GM23338 (cell line): Measurements from ENCODE around the gene CCDC127. TPM values are rescaled to one million over a fixed set of nuclear protein-coding genes. Genes with fewer than 3 reads are reported as not detected.
"Not testable (repeated sequence)": the region's sequence is repeated elsewhere in the genome, so short reads cannot be mapped to it uniquely, and the experiment has no call there.

ENCODE experiments used
- ATAC-seq: fragments of 200-7000 bp; cut with Tn5 transposase; 3 replicates; pipeline ENCODE4 v1.9.1; 2020
- DNase-seq: peaks from one replicate; pipeline ENCODE4 v3.0.0-alpha.2; 2015; ENCODE audit warnings: low spot score
- H2AFZ ChIP-seq: fragments of 200-600 bp; sonication (generic); 2 replicates; pipeline ENCODE4 v1.8.0; 2016; ENCODE audit warnings: antibody characterized with exemption, mild to moderate bottlenecking, moderate library complexity
- H3F3A ChIP-seq: fragments of 200-600 bp; sonication (generic); replicated peaks from 2 replicates; pipeline ENCODE4 v1.8.0; 2017; ENCODE audit warnings: antibody characterized with exemption, mixed run types, low read depth
- H3K27ac ChIP-seq: fragments of 200-600 bp; sonication (generic); 2 replicates; pipeline ENCODE4 v1.6.1; 2016; ENCODE audit warnings: low read depth
- H3K27me3 ChIP-seq: fragments of 200-600 bp; sonication (generic); 2 replicates; pipeline ENCODE4 v1.8.0; 2016; ENCODE audit warnings: mild to moderate bottlenecking, mixed run types, moderate library complexity; ENCODE audit not compliant: insufficient read depth
- H3K36me3 ChIP-seq: fragments of 200-600 bp; sonication (generic); 2 replicates; pipeline ENCODE4 v1.8.0; 2016; ENCODE audit warnings: mild to moderate bottlenecking; ENCODE audit not compliant: insufficient read depth
- H3K4me1 ChIP-seq: fragments of 200-600 bp; sonication (generic); 2 replicates; pipeline ENCODE4 v1.8.0; 2016; ENCODE audit warnings: mild to moderate bottlenecking, moderate library complexity; ENCODE audit not compliant: insufficient read depth
- H3K4me2 ChIP-seq: fragments of 200-600 bp; sonication (generic); 2 replicates; pipeline ENCODE4 v1.7.1; 2017; ENCODE audit warnings: mixed run types
- H3K4me3 ChIP-seq: fragments of 200-600 bp; sonication (generic); 2 replicates; pipeline ENCODE4 v1.6.1; 2016; ENCODE audit warnings: mixed run types
- H3K79me2 ChIP-seq: fragments of 200-600 bp; sonication (generic); replicated peaks from 2 replicates; pipeline ENCODE4 v1.8.0; 2017; ENCODE audit warnings: mild to moderate bottlenecking; ENCODE audit not compliant: insufficient read depth
- H3K9me2 ChIP-seq: fragments of 200-600 bp; sonication (generic); 2 replicates; pipeline ENCODE4 v1.8.0; 2017; ENCODE audit not compliant: insufficient read depth
- H4K20me1 ChIP-seq: fragments of 200-600 bp; sonication (generic); replicated peaks from 2 replicates; pipeline ENCODE4 v1.8.0; 2017; ENCODE audit warnings: mild to moderate bottlenecking; ENCODE audit not compliant: insufficient read depth
- H3K27ac Mint-ChIP-seq: 2 replicates; pipeline ENCODE4 v1.8.0; 2020; ENCODE audit warnings: inconsistent platforms, mild to moderate bottlenecking, moderate library complexity, mixed read lengths
- H3K27me3 Mint-ChIP-seq: 3 replicates; pipeline ENCODE4 v1.8.0; 2022; ENCODE audit warnings: low read depth, mild to moderate bottlenecking, moderate library complexity, mixed read lengths, inconsistent platforms; ENCODE audit not compliant: insufficient read depth, poor library complexity
- H3K36me3 Mint-ChIP-seq: 3 replicates; pipeline ENCODE4 v1.8.0; 2021; ENCODE audit warnings: low read depth, mild to moderate bottlenecking, inconsistent platforms, moderate library complexity, mixed read lengths
- H3K4me1 Mint-ChIP-seq: 3 replicates; pipeline ENCODE4 v1.8.0; 2020; ENCODE audit warnings: mild to moderate bottlenecking, inconsistent platforms, mixed read lengths
- H3K4me3 Mint-ChIP-seq: 3 replicates; pipeline ENCODE4 v1.8.0; 2021; ENCODE audit warnings: moderate library complexity, mild to moderate bottlenecking, inconsistent platforms, mixed read lengths
- H3K9me3 Mint-ChIP-seq: 3 replicates; pipeline ENCODE4 v1.8.0; 2020; ENCODE audit warnings: moderate library complexity, mild to moderate bottlenecking, inconsistent platforms, mixed read lengths
- EZH2phosphoT487 ChIP-seq: fragments of 200-600 bp; sonication (generic); IDR thresholded peaks from one replicate; pipeline ENCODE4 v1.8.1; 2018; ENCODE audit warnings: antibody characterized with exemption; ENCODE audit not compliant: unreplicated experiment
- NANOG ChIP-seq: IDR thresholded peaks from 2 replicates; pipeline ENCODE4 v1.6.1; 2016; ENCODE audit warnings: antibody characterized with exemption, borderline replicate concordance
- POLR2AphosphoS5 ChIP-seq: IDR thresholded peaks from 2 replicates; pipeline ENCODE4 v1.6.1; 2016; ENCODE audit warnings: antibody characterized with exemption, low read depth
- STAT1 ChIP-seq: IDR thresholded peaks from one replicate; pipeline ENCODE4 v1.6.1; 2016; ENCODE audit warnings: antibody characterized with exemption; ENCODE audit not compliant: unreplicated experiment
- ZNF114 ChIP-seq: fragments of 250-450 bp; sonication (Bioruptor Pico); IDR thresholded peaks from 2 replicates; pipeline ENCODE4 v1.5.0; 2020; ENCODE audit warnings: mild to moderate bottlenecking, moderate library complexity
- ZNF331 ChIP-seq: fragments of 250-450 bp; sonication (Bioruptor Pico); IDR thresholded peaks from 2 replicates; pipeline ENCODE4 v1.5.0; 2020; ENCODE audit warnings: low read depth, mild to moderate bottlenecking, moderate library complexity
- polyA plus RNA-seq: library from polyadenylated mRNA; unstranded; fragments of >200 nt; fragmentation: Nextera tagmentation; extraction: Ambion mirVana; gene quantifications from 2 replicates; pipeline ENCODE4 v1.2.1, GENCODE V29; 2016
- total RNA-seq: library from RNA; depleted of rRNA; stranded (reverse); fragments of >200 nt; shearing (Covaris generic); gene quantifications from 2 replicates; pipeline ENCODE4 v1.2.3, GENCODE V29; 2014
- TF ChIP-seq, protein P1 (sequence below): IDR thresholded peaks from one replicate; pipeline ENCODE4 v1.6.1; 2018; ENCODE audit warnings: antibody characterized with exemption; ENCODE audit not compliant: unreplicated experiment
- TF ChIP-seq, protein P2 (sequence below), 2 experiments: fragments of 200-600 bp in 1 of 2; sonication (generic) in 1 of 2; conservative IDR thresholded peaks; 2 replicates each; pipeline versions ENCODE4 v1.5.1 to v1.6.1; 2016 to 2017; ENCODE audit warnings: antibody characterized with exemption in 2 of 2, low read depth in 2 of 2, mild to moderate bottlenecking in 2 of 2, moderate library complexity in 1 of 2
- TF ChIP-seq, protein P3 (sequence below): IDR thresholded peaks from 2 replicates; pipeline ENCODE4 v1.6.1; 2016; ENCODE audit warnings: antibody characterized with exemption

CCDC127 gene
- total and polyA plus RNA-seq, 2 experiments from 2014 or later = 6.0 to 7.2 TPM

DNA sequence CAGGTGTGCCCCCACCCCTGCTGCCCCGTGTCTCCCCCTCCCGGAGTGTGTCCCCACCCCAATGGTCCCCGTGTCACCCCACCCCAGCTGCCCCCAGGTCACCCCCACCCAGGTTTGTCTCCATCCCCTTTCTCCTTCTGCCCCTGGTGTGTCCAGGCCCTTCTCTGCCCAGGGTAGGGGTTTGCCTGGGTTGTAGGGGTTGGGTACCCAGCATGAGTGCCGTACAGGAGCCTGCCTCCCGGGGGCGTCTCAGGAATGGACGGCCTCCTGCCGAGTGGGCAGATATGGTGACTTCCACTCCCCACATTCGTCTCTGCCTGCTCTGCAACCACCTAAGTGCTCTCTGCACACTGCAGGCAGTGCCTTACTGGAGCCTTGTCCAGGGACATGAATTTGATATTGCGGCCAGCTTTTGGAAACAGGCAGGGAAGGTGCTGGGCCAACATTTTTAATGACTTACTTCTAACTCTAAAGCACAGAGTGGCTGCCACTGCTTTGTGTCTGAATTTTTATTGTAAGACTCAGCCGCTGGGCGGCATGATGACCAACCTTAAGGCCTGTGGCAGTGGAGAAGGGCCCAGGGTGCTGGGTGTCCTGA is 20.0 kb downstream of the CCDC127 start:
- no peak overlapping the region for H3K27ac ChIP-seq

DNA sequence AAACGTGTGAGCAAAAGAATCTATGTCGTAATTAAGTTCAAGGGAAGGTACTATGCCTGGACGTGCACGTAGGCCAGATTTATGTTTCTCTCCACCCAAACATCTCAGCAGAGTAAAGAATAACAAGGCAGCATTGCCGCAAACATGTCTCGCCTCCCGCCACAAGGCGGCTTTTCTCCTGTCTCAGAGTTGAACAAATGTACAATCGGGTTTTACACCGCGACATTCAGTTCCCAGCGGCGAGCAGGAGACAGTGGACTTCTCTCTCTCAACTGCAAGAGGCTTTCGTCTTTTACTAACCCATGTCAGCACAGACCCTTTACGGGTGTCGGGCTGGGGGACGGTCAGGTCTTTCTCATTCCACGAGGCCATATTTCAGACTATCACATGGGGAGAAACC is 20.9 kb downstream of the CCDC127 start:
- ATAC-seq, H3K9me2 ChIP-seq, H4K20me1 ChIP-seq, DNase-seq, H3K4me1 ChIP-seq, H3F3A ChIP-seq, H3K27ac ChIP-seq, H3K4me3 Mint-ChIP-seq, H3K4me2 ChIP-seq, H3K36me3 Mint-ChIP-seq, H3K4me3 ChIP-seq, H2AFZ ChIP-seq, H3K27me3 ChIP-seq, H3K9me3 Mint-ChIP-seq, H3K27ac Mint-ChIP-seq, H3K36me3 ChIP-seq, H3K79me2 ChIP-seq: not testable (repeated sequence)
- H3K27me3 Mint-ChIP-seq = peaks cover 11% of the 10 kb centered on the region
- H3K4me1 Mint-ChIP-seq = peaks cover 17% of the 10 kb centered on the region

More for the DNA sequence above, 20.0 kb downstream of the CCDC127 start:
- no peak overlapping the region for H3K4me2 ChIP-seq
- H4K20me1 ChIP-seq = no peaks in the 10 kb centered on the region; the same call in 1 of the 2 replicates
- no peak overlapping the region for H2AFZ ChIP-seq
- DNase-seq = no peak
- no peak overlapping the region for H3K4me3 Mint-ChIP-seq
- no peaks in the 10 kb centered on the region; the same call in 1 of the 2 replicates for H3K4me1 ChIP-seq
- H3K36me3 ChIP-seq = no peaks in the 10 kb centered on the region
- H3K9me3 Mint-ChIP-seq = no peaks in the 10 kb centered on the region
- no peak overlapping the region for H3K4me3 ChIP-seq
- peaks cover 19% of the 10 kb centered on the region for H3K4me1 Mint-ChIP-seq
- peaks cover 16% of the 10 kb centered on the region for H3K27me3 Mint-ChIP-seq
- H3K27ac Mint-ChIP-seq = no peak overlapping the region
- ATAC-seq = no peak
- peaks cover 3% of the 10 kb centered on the region; the same call in 1 of the 2 replicates for H3F3A ChIP-seq
- H3K36me3 Mint-ChIP-seq = peaks cover 7% of the 10 kb centered on the region; the same call in 2 of the 3 replicates
- no peaks in the 10 kb centered on the region for H3K27me3 ChIP-seq
- TF ChIP-seq, protein P1, sequence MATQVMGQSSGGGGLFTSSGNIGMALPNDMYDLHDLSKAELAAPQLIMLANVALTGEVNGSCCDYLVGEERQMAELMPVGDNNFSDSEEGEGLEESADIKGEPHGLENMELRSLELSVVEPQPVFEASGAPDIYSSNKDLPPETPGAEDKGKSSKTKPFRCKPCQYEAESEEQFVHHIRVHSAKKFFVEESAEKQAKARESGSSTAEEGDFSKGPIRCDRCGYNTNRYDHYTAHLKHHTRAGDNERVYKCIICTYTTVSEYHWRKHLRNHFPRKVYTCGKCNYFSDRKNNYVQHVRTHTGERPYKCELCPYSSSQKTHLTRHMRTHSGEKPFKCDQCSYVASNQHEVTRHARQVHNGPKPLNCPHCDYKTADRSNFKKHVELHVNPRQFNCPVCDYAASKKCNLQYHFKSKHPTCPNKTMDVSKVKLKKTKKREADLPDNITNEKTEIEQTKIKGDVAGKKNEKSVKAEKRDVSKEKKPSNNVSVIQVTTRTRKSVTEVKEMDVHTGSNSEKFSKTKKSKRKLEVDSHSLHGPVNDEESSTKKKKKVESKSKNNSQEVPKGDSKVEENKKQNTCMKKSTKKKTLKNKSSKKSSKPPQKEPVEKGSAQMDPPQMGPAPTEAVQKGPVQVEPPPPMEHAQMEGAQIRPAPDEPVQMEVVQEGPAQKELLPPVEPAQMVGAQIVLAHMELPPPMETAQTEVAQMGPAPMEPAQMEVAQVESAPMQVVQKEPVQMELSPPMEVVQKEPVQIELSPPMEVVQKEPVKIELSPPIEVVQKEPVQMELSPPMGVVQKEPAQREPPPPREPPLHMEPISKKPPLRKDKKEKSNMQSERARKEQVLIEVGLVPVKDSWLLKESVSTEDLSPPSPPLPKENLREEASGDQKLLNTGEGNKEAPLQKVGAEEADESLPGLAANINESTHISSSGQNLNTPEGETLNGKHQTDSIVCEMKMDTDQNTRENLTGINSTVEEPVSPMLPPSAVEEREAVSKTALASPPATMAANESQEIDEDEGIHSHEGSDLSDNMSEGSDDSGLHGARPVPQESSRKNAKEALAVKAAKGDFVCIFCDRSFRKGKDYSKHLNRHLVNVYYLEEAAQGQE = no peak
- H3K79me2 ChIP-seq = no peaks in the 10 kb centered on the region; the same call in 1 of the 2 replicates
- H3K9me2 ChIP-seq = no peaks in the 10 kb centered on the region

DNA sequence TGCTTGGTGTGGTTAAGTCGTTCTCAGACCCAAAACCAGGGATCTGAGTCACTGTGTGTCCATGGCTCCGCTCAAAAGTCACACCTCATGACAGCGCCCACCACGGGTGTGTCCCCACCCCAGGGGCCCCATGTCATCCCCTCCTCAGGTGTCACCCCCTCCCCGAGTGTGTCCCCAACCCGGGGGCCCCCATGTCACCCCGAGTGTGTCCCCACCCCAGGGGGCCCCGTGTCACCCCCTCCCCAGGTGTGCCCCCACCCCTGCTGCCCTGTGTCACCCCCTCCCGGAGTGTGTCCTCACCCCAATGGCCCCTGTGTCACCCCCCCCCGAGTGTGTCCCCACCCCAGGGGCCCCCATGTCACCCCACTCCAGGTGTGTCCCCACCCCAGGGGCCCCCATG is 21.6 kb downstream of the CCDC127 start:
- H3K4me2 ChIP-seq = no peak overlapping the region
- H3K27ac ChIP-seq = no peak overlapping the region
- Mint-ChIP-seq H3K36me3 (no peaks in the 10 kb centered on the region; the same call in 2 of the 3 replicates), H3K4me3 (no peak overlapping the region), H3K9me3 (no peaks in the 10 kb centered on the region), H3K27me3 (peaks cover 11% of the 10 kb centered on the region), H3K4me1 (peaks cover 10% of the 10 kb centered on the region), H3K27ac (no peak overlapping the region)
- no peak for DNase-seq
- no peaks in the 10 kb centered on the region for H3K79me2 ChIP-seq
- H3K27me3 ChIP-seq = no peaks in the 10 kb centered on the region
- H3K36me3 ChIP-seq = no peaks in the 10 kb centered on the region
- H3K4me3 ChIP-seq = no peak overlapping the region
- H3K9me2 ChIP-seq = no peaks in the 10 kb centered on the region
- H3F3A ChIP-seq = no peaks in the 10 kb centered on the region
- H3K4me1 ChIP-seq = no peaks in the 10 kb centered on the region; the same call in 1 of the 2 replicates
- H4K20me1 ChIP-seq = no peaks in the 10 kb centered on the region; the same call in 1 of the 2 replicates
- no peak overlapping the region for H2AFZ ChIP-seq
- no peak for ATAC-seq
- TF ChIP-seq EZH2phosphoT487 = no peak
- TF ChIP-seq, protein P1 = no peak
- TF ChIP-seq, protein P2, sequence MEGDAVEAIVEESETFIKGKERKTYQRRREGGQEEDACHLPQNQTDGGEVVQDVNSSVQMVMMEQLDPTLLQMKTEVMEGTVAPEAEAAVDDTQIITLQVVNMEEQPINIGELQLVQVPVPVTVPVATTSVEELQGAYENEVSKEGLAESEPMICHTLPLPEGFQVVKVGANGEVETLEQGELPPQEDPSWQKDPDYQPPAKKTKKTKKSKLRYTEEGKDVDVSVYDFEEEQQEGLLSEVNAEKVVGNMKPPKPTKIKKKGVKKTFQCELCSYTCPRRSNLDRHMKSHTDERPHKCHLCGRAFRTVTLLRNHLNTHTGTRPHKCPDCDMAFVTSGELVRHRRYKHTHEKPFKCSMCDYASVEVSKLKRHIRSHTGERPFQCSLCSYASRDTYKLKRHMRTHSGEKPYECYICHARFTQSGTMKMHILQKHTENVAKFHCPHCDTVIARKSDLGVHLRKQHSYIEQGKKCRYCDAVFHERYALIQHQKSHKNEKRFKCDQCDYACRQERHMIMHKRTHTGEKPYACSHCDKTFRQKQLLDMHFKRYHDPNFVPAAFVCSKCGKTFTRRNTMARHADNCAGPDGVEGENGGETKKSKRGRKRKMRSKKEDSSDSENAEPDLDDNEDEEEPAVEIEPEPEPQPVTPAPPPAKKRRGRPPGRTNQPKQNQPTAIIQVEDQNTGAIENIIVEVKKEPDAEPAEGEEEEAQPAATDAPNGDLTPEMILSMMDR (conservative IDR thresholded peaks at IDR 0.05; ENCODE audit: low read depth in 2 of 2) = no peak
- no peak for TF ChIP-seq POLR2AphosphoS5
- TF ChIP-seq STAT1 = no peak
- TF ChIP-seq ZNF331 (CRISPR knock-in tag) = no peak
- TF ChIP-seq, protein P3, sequence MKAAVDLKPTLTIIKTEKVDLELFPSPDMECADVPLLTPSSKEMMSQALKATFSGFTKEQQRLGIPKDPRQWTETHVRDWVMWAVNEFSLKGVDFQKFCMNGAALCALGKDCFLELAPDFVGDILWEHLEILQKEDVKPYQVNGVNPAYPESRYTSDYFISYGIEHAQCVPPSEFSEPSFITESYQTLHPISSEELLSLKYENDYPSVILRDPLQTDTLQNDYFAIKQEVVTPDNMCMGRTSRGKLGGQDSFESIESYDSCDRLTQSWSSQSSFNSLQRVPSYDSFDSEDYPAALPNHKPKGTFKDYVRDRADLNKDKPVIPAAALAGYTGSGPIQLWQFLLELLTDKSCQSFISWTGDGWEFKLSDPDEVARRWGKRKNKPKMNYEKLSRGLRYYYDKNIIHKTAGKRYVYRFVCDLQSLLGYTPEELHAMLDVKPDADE = no peak
- no peak for TF ChIP-seq NANOG
- TF ChIP-seq ZNF114 (CRISPR knock-in tag) = no peak
